ENCODE results near the gene PODXL.

PODXL gene

DNA sequence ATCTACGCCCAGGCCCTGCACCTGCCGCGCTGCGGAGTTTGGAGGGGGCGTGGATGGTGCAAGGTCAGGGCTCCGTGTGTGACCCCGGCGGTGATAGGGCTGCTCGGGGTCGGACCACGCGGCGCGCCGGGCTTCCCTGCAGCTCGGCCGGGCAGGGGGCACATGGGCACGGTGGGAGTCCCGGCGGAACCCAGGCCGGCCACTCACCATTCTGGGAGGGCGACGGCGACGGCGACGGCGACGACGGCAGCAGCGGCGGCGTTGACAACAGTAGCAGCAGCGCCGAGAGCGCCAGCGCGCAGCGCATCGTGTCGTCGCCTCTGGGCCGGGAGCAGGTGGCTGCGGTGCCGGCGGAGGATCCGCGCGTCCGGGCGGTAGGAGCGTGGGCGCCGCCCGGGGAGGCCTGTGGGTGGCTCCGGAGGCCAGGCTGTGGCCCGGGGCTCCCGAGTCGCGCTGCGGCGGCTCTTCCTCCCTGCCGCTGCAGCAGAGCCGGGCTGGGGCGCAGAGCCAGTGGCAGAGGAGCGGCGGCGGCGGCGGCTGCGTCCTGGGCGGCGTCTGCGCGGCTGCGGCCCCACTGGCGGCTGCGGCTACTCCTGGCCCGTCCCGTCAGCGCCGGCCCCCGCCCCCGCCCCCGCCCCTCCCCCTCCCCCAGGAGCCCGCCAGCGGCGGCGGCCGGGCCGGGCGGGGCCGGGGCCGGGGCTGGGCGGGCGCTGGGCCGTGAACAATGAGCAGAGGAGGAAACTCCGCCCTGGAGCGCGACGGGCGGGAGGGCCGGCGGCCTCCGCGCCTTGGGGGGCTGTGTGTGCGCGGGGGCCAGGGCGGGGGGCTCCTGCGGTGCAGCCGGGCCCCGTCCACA is at the start of gene PODXL:
PODXL (minus strand) TSS at position 576 of the 856 bp plus-strand sequence; CDS start at position 307, 269 bp downstream.
- DNase-seq: peak; percentile 48

GRCh38 chr7:131605280-131605878 is 49.0 kb upstream of the PODXL start:
- DNase-seq: no peak

DNA sequence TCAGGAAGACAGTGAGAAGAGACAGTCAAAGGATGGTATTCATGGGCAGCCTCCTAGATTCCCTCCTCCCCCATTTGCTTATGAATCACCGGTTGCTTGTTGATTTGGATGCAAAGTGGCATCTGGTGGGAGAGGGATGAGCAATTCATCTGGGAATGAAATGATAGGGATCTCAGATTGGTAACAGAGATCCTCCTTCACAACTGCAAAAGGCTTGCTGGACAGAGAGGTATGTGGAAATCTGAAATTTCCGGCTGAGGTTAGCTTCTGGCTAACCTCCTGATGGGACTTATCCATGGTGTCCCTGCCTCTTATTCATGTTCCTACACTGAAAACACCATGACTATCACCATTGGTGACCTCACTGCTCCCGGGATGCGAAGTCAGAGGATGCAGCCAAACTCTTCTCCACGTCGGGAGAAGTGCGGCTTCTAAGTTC is 48.4 kb upstream of the PODXL start:
- no peak for DNase-seq

GRCh38 chr7:131603932-131604331 is 47.5 kb upstream of the PODXL start:
- no peak for DNase-seq

DNA sequence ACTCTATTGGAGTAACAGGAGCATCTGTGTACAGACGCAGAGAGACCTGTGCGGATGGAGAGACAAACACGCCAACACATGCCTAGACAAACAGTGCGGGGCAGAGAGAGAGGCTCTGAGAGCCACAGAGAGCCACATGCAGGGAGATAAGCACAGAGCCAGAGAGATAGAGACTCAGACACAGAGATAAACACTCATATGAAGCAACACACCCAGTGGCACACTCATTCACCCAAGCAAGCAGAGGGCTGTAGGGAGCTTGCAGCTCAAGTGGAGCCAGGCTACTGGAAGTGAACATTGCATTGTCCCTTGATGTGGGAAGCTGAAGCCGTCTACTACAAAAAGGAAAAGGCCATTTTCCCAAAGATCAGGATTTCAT is 46.6 kb upstream of the PODXL start:
- DNase-seq: no peak

DNA sequence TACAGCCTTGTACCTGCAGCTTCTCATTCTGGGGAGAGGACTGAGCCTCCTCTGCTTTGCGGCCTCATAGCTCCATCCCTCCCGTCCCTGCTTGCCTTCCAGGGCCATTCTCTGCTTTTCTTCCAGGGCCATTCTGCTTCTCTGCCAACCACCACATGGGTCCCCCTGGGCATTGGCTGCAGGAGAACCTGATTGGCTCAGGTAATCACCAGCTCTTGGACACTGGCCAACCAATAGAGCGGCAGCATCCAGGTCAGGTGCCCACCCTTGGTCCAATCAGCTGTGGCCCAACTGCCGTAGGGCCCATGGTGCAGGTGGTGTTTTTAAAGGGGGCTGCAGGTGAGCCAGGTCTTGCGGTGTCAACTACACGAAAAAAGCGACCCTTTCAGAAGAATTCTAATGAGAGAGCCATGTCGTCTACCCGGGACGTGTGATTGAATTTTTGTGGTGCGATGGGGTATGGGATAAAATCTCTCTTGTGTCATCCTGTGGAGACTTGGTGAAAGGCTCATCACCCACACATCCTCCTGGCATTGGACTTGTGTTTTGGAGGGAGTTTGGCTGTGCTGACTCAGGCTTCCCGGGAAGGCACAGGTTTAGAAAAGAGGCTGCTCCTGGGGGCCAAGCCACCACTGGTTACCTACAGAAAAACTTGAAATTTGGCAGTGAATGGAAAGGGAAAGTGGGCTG is 46.0 kb upstream of the PODXL start:
- DNase-seq: no peak

GRCh38 chr7:131600085-131600881 is 43.9 kb upstream of the PODXL start:
- DNase-seq: no peak

DNA sequence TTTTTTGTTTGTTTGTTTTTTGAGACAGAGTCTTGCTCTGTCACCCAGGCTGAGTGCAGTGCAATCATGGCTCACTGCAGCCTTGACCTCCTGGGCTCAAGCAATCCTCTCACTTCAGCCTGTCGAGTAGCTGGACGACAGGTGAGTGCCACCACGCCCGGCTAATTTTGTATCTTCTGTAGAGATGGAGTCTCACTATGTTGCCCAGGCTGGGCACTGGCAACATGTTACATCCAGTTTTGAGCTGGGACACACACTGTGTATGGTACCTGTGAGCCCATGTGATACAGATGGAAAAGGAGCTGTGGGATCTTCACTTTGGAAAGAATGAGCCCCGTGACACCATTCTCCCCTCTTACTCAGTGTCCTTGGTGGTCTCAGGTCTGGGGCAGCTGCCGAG is 40.4 kb upstream of the PODXL start:
- no peak for DNase-seq

GRCh38 chr7:131595699-131596098 is 39.3 kb upstream of the PODXL start:
- no peak for DNase-seq

DNA sequence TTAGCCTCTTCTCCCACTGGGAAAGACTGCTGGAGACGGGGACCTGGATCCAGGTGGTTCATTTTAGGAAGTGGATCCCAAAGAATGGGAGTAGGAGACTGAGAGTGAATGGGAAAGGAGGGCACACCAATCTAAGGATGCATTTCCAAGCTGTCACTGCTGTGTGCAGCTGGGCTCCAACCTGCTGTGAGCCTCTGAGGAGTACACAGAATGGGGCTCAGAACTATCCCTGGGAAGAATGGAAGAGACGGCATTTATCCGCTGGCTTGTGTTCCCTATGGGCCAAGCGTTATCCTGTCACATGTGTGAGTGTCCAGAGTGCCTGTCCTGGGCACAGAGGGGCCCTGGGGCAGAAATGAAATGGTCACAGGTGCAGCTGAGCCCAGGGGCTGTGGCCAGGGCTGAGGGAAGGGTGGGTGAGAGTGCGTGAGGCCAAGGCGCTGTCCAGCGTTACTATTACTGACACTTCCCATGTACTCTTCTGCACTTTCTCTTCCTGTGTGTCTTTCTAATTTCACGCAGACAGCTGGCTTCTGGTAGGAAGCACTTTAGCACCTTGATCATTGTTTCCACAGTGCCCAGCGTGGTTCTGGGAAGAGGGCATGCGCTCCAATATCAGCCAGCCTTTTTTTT is 35.4 kb upstream of the PODXL start:
- no peak for DNase-seq

- DNase-seq: no peak
Measured at GRCh38 chr7:131587315-131587923, 31.0 kb upstream of the PODXL start.

GRCh38 chr7:131586759-131587158 is 30.3 kb upstream of the PODXL start:
- DNase-seq: no peak

GRCh38 chr7:131586259-131586658 is 29.8 kb upstream of the PODXL start:
- no peak for DNase-seq

- DNase-seq: no peak
Measured at GRCh38 chr7:131583430-131583829, 27.0 kb upstream of the PODXL start.

DNA sequence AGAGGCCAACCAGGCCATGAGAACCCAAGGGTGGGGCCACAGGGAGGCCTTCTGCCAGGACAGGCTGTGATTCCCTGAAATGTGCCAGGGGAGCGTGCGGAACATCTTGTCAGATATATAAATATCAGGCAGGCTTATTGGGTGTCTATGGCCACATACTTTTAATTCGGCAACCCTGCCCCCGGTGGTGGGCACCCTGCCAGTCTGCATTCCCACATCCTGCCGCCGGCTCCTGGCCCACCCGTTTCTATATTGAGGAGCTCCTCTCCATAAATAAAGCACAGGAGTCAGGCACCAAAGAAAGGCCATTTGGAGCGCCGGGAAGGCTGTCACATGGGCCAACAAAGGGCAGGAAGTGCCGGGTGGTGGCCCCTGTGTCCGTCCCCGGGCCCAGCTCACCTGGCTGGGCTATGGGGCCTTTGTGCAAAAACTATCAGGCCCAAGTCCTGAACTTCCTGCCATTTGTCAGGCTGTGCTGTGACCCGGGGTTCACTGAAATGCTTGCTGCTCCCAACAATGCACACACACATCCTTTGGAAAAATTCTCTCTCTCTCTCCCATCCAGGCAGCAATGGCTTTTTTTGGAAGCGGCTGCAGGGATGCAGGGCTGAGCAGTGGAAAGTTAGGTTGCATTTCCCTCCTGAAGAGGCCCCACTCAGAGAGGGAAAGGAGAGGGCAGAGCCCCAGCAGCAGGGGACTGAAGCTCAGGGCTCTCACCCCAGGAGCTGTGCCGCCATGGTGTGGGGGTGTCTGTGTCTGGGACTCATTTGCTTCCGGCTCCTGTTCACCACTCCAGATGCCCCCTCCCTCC is 25.0 kb upstream of the PODXL start:
- no peak for DNase-seq

DNA sequence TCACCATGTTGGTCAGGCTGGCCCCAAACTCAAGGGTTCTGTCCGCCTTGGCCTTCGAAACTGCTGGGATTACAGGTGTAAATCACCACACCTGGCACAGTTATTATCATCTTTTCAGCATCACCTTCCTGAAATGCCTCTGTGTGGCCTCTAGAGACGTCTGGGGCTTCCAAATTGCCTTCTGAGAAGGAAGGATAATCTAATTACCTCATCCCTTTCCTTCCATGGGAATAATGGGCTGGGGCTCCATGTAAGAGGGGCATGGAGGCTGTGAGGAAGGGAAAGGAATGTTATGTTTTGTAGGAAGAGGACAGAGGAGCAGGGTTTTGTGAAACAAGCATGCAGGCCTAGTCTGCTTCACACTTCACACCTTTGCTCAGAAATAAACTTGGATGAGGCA is 22.2 kb upstream of the PODXL start:
- DNase-seq: no peak

DNA sequence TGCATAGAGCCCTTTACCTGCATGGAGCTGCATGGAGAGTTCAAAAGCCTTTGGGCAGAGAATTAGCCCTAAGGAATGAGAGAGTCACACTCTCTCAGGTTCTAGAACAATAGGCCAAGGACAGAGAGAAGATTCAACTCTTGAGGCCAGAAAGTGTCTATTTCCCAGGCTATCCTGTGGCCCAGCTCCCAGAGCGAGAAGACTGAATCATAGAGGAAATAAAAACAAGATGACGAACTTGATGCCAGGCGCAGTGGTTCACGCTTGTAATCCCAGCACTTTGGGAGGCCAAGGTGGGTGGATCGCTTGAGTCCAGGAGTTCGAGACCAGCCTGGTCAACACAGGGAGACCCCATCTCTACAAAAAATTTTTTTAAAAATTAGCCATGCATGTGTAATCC is 18.3 kb upstream of the PODXL start:
- no peak for DNase-seq

GRCh38 chr7:131570401-131570800 is 14.0 kb upstream of the PODXL start:
- no peak for DNase-seq

DNA sequence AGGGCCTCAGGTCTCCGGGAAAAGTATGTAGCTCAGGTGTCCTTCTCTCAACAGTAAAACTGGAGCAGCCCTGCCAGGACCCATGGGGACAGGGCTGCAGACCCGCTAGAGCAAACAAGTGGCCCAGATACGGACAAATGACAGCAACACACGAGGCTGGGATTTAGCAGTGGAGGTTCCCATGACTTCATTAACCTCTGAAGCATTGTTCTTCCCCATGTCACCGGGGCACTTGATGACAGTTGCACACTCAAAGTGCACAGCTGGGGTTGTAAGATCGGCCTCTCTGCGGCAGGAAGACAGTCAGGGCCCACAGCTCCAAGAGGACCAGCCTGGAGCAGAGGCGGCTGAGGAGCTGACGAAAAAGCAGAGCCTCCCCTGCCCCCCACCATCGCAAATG is 12.5 kb upstream of the PODXL start:
- no peak for DNase-seq

- no peak for DNase-seq
Measured at GRCh38 chr7:131568510-131568909, 12.1 kb upstream of the PODXL start.

- DNase-seq: no peak
Measured at GRCh38 chr7:131564640-131565039, 8.2 kb upstream of the PODXL start.
